ENCODE measurements around the gene VTI1A. TPM values are rescaled to one million over a fixed set of nuclear protein-coding genes. Genes with fewer than 3 reads are reported as not detected.
"Not testable (repeated sequence)": the region's sequence is repeated elsewhere in the genome, so short reads cannot be mapped to it uniquely, and the experiment has no call there.

The VTI1A gene
- total RNA-seq, 2 experiments from 2014 or later = 27.1 to 33.4 TPM

DNA sequence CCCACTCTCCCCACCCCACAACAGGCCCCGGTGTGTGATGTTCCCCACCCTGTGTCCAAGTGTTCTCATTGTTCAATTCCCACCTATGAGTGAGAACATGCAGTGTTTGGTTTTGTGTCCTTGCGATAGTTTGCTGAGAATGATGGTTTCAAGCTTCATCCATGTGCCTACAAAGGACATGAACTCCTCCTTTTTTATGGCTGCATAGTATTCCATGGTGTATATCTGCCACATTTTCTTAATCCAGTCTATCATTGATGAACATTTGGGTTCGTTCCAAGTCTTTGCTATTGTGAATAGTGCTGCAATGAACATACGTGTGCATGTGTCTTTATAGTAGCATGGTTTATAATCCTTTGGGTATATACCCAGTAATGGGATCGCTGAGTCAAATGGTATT lies 95.8 kb downstream of the VTI1A start:
- H3K4me3 Mint-ChIP-seq; H3K27ac Mint-ChIP-seq; ATAC-seq; intact Hi-C loops (cut with DNase I, micrococcal nuclease); CTCF ChIA-PET; POLR2A ChIA-PET; H3K4me1 Mint-ChIP-seq; H3K27me3 Mint-ChIP-seq; H3K9me3 Mint-ChIP-seq (ENCODE audit: low read depth); DNase-seq: not testable (repeated sequence)
- peaks cover 44% of the 10 kb centered on the region for H3K36me3 Mint-ChIP-seq (ENCODE audit: low read depth)

DNA sequence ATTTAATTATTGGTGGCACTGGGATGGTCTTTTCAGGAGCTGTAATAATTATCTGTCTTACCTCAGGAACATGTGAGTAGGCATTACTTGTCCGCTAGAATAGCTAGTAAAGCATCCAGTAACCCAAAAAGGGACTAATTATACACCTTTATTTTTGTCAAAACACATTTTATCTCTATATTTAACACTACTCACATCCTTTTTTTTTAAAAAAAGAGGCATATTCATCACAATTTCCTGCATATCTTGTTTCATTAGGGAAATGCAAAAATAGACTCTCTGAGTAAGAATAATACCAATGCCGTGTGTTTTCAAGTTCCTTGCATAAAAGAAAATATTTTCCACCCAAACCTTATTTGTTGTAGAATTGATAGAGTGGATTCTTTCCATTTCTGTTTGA lies 99.5 kb downstream of the VTI1A start:
- ATAC-seq (no peak), DNase-seq (no peak)
- no peak overlapping the region for H3K4me3 Mint-ChIP-seq
- H3K27ac Mint-ChIP-seq = no peak overlapping the region
- peaks cover 26% of the 10 kb centered on the region for H3K36me3 Mint-ChIP-seq (ENCODE audit: low read depth)
- H3K9me3 Mint-ChIP-seq (ENCODE audit: low read depth) = peaks cover 5% of the 10 kb centered on the region
- intact Hi-C loops (cut with DNase I, micrococcal nuclease) = no loop called here
- no peaks in the 10 kb centered on the region for H3K27me3 Mint-ChIP-seq
- POLR2A ChIA-PET = no interaction called here
- no peaks in the 10 kb centered on the region for H3K4me1 Mint-ChIP-seq
- CTCF ChIA-PET = interaction anchor here (0.5 to 1.2 kb wide), 4 partner anchors 12 to 974 kb away, joined by 3 to 4 read pairs (median 3); no protein-coding TSS in a partner anchor

DNA sequence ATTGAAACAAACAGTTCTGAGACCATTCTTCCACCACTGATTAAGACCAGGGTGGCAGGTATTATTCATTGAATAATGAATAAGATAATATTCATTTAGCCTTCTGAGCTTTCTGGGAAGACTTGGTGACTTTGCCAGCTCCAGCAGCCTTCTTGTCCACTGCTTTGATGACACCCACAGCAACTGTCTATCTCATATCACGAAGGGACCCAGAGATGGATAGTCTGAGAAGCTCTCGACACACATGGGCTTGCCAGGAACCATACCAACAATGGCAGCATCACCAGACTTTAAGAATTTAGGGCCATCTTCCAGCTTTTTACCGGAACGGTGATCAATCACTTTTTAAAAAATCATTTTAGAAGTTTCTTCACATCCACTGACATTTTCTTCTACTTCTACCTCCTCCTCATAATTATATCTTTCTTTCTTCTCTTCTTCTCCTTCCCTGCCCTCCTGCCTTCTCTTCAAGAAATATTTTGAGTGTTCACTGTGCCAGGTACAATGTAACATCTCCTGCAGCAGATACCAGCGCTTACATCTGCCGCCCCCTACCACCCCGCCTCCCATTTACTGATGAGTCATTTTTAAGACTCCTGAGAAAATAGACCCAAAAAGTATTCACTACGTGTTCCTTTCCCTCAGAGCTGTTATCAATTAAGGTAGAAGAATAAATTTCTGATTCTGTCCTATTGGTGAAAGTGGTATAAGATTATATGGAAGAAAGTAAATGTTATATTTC lies 101.7 kb downstream of the VTI1A start:
- Mint-ChIP-seq H3K27ac (no peak overlapping the region), H3K9me3 (ENCODE audit: low read depth) (no peaks in the 10 kb centered on the region), H3K36me3 (ENCODE audit: low read depth) (peaks cover 9% of the 10 kb centered on the region), H3K4me3 (no peak overlapping the region), H3K4me1 (no peaks in the 10 kb centered on the region), H3K27me3 (no peaks in the 10 kb centered on the region)
- ChIA-PET CTCF (no interaction called here), POLR2A (no interaction called here)
- DNase-seq (no peak), ATAC-seq (no peak)
- intact Hi-C loops (cut with DNase I, micrococcal nuclease) = no loop called here

DNA sequence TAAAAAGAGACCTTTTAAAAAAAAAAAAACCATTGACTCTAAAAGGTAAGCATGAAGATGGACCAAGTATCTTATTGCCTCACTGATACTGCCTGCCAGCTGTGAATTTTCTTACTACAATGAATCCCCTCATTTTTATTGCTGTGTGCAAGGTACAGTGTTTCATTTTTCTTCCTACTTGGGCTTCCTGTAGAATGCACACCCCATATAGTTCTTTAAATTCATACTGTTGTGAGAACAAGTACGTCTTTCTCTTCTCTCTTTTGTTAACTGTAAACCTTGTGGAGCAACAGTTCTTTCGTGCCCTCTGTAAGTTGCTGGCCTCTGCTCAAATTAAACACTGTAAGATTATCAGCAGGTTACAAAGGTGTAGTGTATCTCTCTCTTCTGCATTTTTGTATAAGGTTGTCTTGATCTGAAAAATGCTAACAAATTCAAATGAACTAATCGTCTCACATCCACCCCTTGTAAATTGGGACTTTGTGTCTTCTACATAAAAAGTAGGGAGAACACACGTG lies 105.6 kb downstream of the VTI1A start:
- no peak for ATAC-seq
- peaks cover 6% of the 10 kb centered on the region for H3K36me3 Mint-ChIP-seq (ENCODE audit: low read depth)
- ChIA-PET POLR2A (no interaction called here), CTCF (interaction anchor here (1.1 kb wide), 1 partner anchor 35 kb away, joined by 3 read pairs; no protein-coding TSS in a partner anchor)
- H3K4me1 Mint-ChIP-seq = no peaks in the 10 kb centered on the region
- H3K9me3 Mint-ChIP-seq (ENCODE audit: low read depth) = no peaks in the 10 kb centered on the region
- no peaks in the 10 kb centered on the region for H3K27me3 Mint-ChIP-seq
- no peak overlapping the region for H3K27ac Mint-ChIP-seq
- DNase-seq = no peak
- intact Hi-C loops (cut with DNase I, micrococcal nuclease) = no loop called here
- no peak overlapping the region for H3K4me3 Mint-ChIP-seq

DNA sequence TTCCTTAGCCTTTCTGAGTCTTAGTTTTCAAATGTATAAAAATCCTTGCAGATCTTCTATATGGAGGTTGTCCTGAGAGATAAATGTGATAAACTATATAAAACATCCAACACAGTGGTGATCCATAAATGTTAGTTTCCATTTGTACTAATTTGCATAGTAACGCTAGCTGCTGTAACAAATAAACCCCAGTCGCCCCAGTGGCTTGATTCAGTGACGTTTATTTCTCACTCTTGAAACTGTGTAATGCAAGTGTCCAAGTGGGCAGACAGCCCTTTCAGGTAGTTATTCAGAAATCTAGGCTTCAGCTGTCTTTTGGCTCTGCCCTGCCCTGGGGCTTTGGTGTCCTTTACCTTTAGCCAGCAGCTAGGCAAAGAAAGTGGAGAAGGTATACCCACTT lies 106.3 kb downstream of the VTI1A start:
- POLR2A ChIA-PET = no interaction called here
- Mint-ChIP-seq H3K27me3 (no peaks in the 10 kb centered on the region), H3K4me3 (no peak overlapping the region), H3K4me1 (peaks cover under 1% of the 10 kb centered on the region), H3K36me3 (ENCODE audit: low read depth) (peaks cover 6% of the 10 kb centered on the region), H3K9me3 (ENCODE audit: low read depth) (no peaks in the 10 kb centered on the region), H3K27ac (no peak overlapping the region)
- intact Hi-C loops (cut with DNase I, micrococcal nuclease) = no loop called here
- CTCF ChIA-PET = interaction anchor here (1.3 kb wide), 1 partner anchor 46 kb away, joined by 3 read pairs; no protein-coding TSS in a partner anchor
- ATAC-seq = no peak
- DNase-seq = no peak

DNA sequence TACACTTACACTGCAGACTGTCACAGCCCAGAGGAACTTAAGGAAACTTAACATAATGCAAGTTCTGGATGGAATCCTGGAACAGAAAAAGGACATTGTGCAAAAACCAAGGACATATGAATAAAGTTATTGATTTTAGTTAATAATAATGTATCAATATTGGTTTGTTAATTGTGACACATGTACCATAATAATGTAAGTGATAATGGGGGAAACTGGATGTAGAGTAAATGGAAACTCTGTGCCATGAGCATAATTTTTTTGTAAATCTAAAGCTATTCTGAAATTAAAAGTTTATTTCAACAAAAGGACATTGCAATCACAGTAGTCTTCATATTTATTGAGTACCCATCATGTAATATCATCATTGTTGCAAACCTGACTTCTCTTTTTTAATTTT lies 107.2 kb downstream of the VTI1A start:
- no peak for DNase-seq
- no peaks in the 10 kb centered on the region for H3K27me3 Mint-ChIP-seq
- intact Hi-C loops (cut with DNase I, micrococcal nuclease) = no loop called here
- no peaks in the 10 kb centered on the region for H3K9me3 Mint-ChIP-seq (ENCODE audit: low read depth)
- H3K4me3 Mint-ChIP-seq = no peak overlapping the region
- peaks cover 3% of the 10 kb centered on the region for H3K36me3 Mint-ChIP-seq (ENCODE audit: low read depth)
- peaks cover 7% of the 10 kb centered on the region for H3K4me1 Mint-ChIP-seq
- ATAC-seq = no peak
- no peak overlapping the region for H3K27ac Mint-ChIP-seq
- CTCF ChIA-PET = interaction anchor here (0.6 to 1.3 kb wide), 2 partner anchors 47 to 1059 kb away, joined by 3 read pairs; no protein-coding TSS in a partner anchor
- POLR2A ChIA-PET = no interaction called here

DNA sequence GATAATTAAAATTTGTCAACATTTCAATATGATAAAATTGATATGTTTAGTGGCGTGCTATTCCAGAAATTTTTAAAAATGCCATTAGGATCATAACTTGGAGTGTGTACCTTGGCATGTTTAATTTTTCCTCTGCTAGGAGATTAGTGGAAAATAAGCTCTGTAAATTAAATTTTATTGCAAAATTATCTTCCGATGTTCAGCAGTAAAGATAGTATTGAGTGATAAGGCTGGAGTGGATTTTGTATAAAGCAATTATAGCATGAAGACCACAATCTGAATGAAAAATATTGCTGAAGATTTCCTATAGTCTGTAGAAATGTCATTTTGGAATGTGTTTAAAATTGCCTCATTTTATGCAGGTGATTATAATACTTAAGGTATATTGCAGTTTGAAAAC lies 110.2 kb downstream of the VTI1A start:
- no peak for DNase-seq

DNA sequence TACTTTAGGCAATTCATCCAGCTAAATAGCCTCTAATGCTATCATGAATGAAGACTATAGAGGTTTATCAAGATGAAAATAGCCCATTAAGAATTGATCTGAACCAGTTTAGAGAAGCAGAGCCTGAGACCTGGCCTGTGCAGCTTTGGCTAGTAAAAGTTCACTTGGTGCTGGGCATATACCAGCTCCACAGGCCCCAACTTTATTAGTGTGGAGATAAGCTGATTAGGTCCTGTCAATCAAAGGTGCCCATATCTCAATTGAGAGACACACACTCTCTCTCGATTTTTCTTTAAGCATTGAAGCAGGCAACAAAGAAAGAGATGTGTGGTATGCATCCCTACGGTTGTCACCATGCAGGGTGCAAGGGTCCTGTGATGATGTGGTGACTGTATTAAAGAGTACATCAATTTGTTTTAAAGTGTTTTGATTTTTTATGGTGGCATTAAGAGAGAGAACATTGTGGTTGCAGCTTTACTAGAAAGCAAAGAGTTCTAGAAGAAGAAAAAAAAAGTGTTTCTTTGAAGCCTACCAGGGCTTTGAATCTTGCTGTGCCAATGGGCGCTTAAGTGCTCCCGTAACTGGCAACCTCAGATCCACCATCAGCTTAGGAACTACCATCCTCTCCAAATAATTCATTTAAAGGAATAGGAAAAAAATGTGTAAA lies 111.6 kb downstream of the VTI1A start:
- Mint-ChIP-seq H3K36me3 (ENCODE audit: low read depth) (no peaks in the 10 kb centered on the region), H3K27me3 (no peaks in the 10 kb centered on the region), H3K4me1 (peaks cover 10% of the 10 kb centered on the region), H3K4me3 (no peak overlapping the region), H3K27ac (no peak overlapping the region), H3K9me3 (ENCODE audit: low read depth) (no peaks in the 10 kb centered on the region)
- ATAC-seq (no peak), DNase-seq (no peak)
- ChIA-PET CTCF (interaction anchor here (1.3 kb wide), 1 partner anchor 12 kb away, joined by 3 read pairs; no protein-coding TSS in a partner anchor), POLR2A (no interaction called here)
- intact Hi-C loops (cut with DNase I, micrococcal nuclease) = no loop called here

More for the DNA sequence above, 110.2 kb downstream of the VTI1A start:
- ChIA-PET POLR2A (no interaction called here), CTCF (interaction anchor here (0.9 kb wide), 1 partner anchor 85 kb away, joined by 3 read pairs; no protein-coding TSS in a partner anchor)
- intact Hi-C loops (cut with DNase I, micrococcal nuclease) = no loop called here
- no peaks in the 10 kb centered on the region for H3K36me3 Mint-ChIP-seq (ENCODE audit: low read depth)
- ATAC-seq = no peak
- H3K27me3 Mint-ChIP-seq = no peaks in the 10 kb centered on the region
- H3K4me1 Mint-ChIP-seq = peaks cover 10% of the 10 kb centered on the region
- H3K27ac Mint-ChIP-seq = no peak overlapping the region
- no peak overlapping the region for H3K4me3 Mint-ChIP-seq
- H3K9me3 Mint-ChIP-seq (ENCODE audit: low read depth) = no peaks in the 10 kb centered on the region

DNA sequence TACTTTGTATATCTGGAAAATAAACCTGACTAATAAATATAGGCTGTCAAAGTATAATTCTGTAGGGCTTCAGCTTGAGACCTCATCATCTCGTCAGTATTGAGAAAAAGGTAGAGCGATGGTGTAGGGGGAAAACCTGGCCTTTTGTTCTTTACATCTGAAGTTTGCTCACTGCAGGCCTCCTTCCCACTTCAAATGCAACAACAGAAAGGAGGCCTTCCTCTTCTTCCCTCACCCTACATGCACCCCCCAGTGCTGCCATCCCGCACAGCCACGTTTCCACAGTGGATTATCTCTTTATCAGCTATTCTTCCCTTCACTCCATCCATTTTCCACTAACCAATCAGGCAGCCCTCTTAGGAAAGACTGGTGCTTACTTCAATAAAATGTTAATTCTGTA lies 112.3 kb downstream of the VTI1A start:
- Mint-ChIP-seq H3K27me3 (no peaks in the 10 kb centered on the region), H3K4me3 (no peak overlapping the region), H3K27ac (no peak overlapping the region), H3K9me3 (ENCODE audit: low read depth) (no peaks in the 10 kb centered on the region), H3K36me3 (ENCODE audit: low read depth) (no peaks in the 10 kb centered on the region), H3K4me1 (peaks cover 10% of the 10 kb centered on the region)
- intact Hi-C loops (cut with DNase I, micrococcal nuclease) = no loop called here
- DNase-seq = no peak
- POLR2A ChIA-PET = no interaction called here
- CTCF ChIA-PET = interaction anchor here (1.3 kb wide), 1 partner anchor 13 kb away, joined by 3 read pairs; no protein-coding TSS in a partner anchor
- no peak for ATAC-seq

DNA sequence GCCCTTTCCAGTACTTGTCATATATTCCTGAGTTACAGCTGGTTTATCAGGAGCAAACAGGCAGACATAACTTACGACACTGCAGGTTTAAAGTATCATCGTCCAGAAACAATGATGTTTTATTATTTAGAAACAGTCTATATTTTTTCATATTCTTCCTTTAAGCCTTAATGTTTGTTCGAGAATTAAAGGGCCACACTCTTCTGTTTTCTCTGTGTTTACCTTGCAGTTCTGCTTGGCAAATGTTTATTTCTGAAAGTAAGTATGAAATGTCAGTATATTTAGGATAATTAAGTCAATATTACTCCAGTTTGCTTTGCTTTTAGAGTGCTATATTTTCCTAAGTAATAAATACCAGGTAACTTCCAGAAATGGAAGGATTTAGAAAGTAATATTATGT lies 115.1 kb downstream of the VTI1A start:
- ATAC-seq = no peak
- no peak for DNase-seq
- Mint-ChIP-seq H3K27me3 (no peaks in the 10 kb centered on the region), H3K9me3 (ENCODE audit: low read depth) (no peaks in the 10 kb centered on the region), H3K36me3 (ENCODE audit: low read depth) (no peaks in the 10 kb centered on the region), H3K27ac (no peak overlapping the region), H3K4me1 (peaks cover 10% of the 10 kb centered on the region), H3K4me3 (no peak overlapping the region)
- intact Hi-C loops (cut with DNase I, micrococcal nuclease) = no loop called here
- ChIA-PET POLR2A (no interaction called here), CTCF (no interaction called here)

DNA sequence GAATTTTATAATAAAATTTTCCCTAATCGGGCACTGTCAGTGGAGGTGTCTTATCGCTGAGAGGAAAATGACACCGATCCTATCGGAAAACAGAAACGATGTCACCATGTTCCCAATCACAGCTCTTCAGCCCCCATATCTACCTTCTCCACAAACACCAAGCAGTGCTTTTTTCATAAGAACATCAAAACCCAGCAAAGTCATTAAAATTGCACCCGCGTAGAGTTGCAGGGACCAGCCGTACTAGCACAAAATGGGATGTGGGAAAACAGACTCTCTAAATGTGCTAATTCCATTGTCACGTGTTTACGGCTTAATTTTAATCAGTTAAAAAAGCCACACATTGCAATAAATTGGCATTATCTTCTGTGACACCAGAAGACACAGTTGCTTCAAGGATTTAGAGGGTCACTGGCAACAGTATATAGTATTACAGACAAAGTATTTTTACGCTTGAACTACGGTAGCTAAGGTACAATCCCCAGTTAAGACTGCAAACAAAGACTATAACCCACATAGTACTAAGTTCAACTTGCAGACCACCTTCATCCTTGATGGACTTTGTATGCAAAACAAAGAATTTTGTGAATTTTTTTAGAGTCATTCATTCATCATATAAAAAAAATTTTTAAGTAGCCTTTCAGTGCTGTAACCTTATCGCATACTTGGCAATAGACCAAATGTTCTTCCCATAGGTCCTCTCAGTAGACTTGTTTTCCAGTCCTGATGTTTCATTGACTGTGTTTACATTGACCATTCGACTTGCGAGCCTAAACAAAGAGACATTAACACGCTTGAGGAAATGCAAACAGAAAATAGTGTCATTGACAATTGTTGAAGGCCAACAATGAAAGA lies 116.0 kb downstream of the VTI1A start:
- ATAC-seq (no peak), DNase-seq (no peak)
- POLR2A ChIA-PET = no interaction called here
- Mint-ChIP-seq H3K9me3 (ENCODE audit: low read depth) (no peaks in the 10 kb centered on the region), H3K4me3 (no peak overlapping the region), H3K36me3 (ENCODE audit: low read depth) (no peaks in the 10 kb centered on the region), H3K4me1 (peaks cover 10% of the 10 kb centered on the region), H3K27ac (no peak overlapping the region), H3K27me3 (no peaks in the 10 kb centered on the region)
- intact Hi-C loops (cut with DNase I, micrococcal nuclease) = no loop called here
- CTCF ChIA-PET = interaction anchor here (1.6 kb wide), 1 partner anchor 91 kb away, joined by 3 read pairs; no protein-coding TSS in a partner anchor
